DLD1 (cell line): ENCODE results near the gene ANKS3.
"Not testable (repeated sequence)": the region's sequence is repeated elsewhere in the genome, so short reads cannot be mapped to it uniquely, and the experiment has no call there.

Source experiments
- in situ Hi-C: cut with HindIII; loops from 2 replicates; pipeline ENCODE4 v1.10.0; 2017; ENCODE audit warnings: low sequenced_read_pairs

The ANKS3 gene

DNA sequence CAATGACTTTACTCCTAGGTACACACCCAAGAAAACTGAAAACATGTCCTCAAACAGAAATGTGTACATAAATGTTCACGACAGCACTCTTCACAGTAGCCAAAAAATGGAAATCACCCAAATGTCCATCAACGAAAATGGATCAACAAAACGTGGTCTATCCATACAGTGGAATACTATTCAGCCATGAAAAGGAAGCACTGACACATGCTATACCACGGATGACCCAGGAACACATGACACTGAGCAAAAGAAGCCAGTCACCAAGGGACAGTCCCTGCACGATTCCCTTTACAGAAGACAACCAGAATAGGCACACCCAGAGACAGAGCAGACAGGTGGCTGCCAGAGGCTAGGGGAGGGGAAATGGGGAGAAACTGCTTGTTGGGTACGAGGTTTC is 21.6 kb upstream of the ANKS3 start:
- in situ Hi-C loops: no loop called here

DNA sequence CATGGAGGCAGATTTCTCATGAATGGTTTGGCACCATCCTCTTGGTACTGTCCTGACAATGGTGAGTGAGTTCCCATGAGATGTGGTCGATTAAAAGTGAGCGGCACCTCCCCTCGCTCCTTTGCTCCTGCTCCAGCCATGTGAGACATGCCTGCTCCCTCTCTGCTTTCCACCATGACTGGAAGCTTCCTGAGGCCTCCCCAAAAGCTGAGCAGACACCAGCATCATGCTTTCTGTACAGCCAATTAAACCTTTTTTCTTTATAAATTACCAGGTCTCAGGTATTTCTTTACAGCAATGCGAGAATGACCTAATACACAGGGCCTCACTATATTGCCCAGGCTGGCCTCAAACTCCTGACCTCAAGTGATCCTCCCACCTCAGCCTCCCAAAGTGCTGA is 20.8 kb upstream of the ANKS3 start:
- in situ Hi-C loops: no loop called here

- in situ Hi-C loops: no loop called here
Observed at GRCh38 chr16:4753227-4753626, 19.2 kb upstream of the ANKS3 start.

GRCh38 chr16:4752351-4753100 is 18.5 kb upstream of the ANKS3 start:
- in situ Hi-C loops: no loop called here

- in situ Hi-C loops: no loop called here
Observed at GRCh38 chr16:4750896-4751295, 16.8 kb upstream of the ANKS3 start.

GRCh38 chr16:4749700-4750257 is 15.7 kb upstream of the ANKS3 start:
- in situ Hi-C loops: no loop called here

DNA sequence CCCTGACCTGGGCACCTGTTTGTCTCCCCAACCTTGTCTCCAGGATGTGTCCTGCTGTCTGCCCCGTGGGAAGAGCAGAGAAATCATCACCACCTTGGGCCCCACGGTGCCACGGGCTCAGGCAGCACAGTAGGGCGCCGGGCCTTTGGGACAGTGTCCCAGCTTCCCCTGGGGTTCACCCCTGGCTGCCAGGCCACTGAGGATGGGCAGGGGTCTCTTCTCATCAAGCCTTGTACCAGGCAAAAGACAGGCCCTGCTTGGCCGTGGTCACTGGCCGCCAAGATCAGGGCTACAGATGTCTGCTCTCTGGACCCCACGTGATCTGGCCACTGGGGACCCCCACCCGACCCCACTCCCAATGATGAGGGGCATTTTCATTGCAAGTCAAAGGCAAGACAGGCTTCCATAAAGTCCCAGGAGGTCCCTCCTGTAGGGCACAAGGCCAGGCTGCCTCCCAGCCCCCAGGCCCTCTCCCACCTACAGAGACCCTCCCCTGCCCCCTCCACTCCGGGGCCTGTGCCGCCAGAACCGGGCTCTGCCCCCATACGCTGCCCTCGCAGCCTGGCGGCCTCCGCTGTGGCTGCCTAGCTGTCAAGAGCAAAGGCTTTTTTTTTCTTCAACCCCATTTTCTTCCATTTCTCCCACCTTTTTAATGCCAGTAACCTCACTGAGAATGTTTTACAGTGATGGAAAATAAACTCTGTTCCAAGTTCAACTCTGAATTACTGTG is 14.8 kb upstream of the ANKS3 start:
- in situ Hi-C loops: no loop called here

GRCh38 chr16:4747906-4748681 is 14.0 kb upstream of the ANKS3 start:
- in situ Hi-C loops: no loop called here

GRCh38 chr16:4746991-4747574 is 13.0 kb upstream of the ANKS3 start:
- in situ Hi-C loops: no loop called here

DNA sequence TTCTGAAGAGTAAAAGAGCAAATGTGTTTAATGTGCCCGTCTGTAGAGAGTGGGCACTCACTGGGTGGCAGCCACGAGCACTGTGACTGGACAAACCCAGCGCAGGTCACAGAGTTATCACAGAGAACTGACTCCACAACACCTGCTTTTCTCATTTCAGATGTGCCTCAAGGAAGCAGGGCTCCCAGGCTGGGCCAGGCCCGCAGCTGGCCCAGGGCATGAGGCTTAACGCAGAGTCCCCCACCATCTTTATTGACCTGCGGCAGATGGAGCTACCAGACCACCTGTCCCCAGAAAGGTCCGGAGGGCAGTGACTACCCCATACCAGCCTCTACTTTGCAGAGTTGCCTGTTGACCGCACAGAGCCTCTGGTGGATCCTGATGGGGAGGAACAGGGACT is 12.1 kb upstream of the ANKS3 start:
- in situ Hi-C loops: no loop called here

GRCh38 chr16:4745274-4745569 is 11.2 kb upstream of the ANKS3 start:
- in situ Hi-C loops: no loop called here

- in situ Hi-C loops: no loop called here
Observed at GRCh38 chr16:4744555-4745273, 10.6 kb upstream of the ANKS3 start.

- in situ Hi-C loops: no loop called here
Observed at GRCh38 chr16:4743226-4743878, 9.3 kb upstream of the ANKS3 start.

- in situ Hi-C loops: not testable (repeated sequence)
Observed at GRCh38 chr16:4738370-4738769, 4.3 kb upstream of the ANKS3 start.

DNA sequence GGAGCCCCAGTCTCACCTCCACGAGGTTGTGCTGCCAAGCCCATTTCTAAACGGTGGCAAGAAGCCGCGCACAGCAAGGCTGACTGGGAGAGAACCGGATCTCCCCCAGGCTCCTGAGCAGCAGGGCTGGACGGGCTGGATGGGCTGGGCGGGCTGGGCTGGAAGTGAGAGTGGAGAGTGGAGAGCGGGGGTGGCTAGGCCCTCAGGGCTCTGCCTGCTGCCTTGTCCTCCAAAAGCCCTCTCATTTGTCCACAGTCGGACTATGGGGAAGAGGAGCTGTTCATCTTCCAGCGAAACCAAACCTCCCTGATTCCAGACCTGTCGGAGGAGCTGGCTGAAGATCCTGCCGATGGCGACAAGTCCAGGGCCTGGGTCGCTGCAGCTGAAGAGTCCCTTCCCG is 3.5 kb upstream of the ANKS3 start:
- in situ Hi-C loops: no loop called here

GRCh38 chr16:4736546-4736945 is 2.5 kb upstream of the ANKS3 start:
- in situ Hi-C loops: no loop called here

DNA sequence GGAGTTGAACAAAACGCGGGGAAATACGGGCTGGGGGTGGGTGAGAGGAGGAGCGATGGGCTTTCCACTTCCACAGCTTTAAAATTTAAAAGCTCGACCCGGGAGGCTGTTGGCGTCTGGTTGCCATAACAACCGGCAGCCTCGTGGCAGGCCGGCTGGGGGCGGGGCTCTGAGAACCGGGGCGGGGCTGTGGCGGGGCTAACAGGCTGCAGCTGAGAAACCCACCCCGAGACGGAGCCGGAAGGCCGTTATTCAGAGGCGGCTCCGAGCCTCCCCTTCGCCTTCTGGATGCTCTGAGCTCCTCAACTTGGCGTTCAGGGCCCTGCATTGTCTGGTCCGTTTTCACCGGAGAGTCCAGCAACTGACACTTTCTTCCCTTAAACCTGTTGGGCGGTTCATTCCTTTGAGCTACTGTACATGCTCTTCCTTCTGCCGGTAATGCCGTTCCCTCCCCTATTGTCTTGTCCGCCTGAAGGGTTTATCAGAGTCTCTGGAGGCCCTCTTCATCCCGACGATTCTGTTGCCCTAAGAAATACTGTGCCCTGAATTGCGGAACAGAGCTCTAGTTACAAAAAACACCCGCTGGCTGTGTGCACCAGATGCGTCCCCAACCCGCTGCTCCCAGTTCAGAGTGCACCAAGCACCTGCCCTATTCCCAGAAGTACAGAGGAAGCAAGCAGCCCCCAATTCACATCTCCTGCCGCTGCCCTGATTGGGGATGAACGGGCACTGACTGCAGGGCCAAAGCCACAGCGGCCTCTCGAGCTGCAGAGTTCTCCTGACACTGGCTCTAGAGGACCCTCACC is 862 bp upstream of the ANKS3 start:
- in situ Hi-C loops: no loop called here

DNA sequence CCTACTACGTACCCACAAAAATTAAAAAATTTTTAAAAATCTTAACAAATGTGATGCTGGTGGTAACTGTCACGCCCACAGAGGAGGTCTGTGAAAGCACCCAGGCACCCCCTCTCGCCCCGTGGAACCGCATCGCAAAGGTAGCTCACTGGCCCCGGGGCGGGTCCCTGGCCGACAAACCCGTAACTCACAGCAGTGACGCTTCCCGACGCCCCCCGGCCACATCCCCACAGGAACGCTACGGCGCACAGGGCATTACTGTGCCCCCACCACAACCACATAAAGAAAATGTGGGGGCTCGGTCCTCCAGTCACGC is 366 bp downstream of the ANKS3 start:
- in situ Hi-C loops: no loop called here

- in situ Hi-C loops: no loop called here
Observed at GRCh38 chr16:4733211-4733742, 794 bp downstream of the ANKS3 start.
